ENCODE results near the gene ILKAP.

- TF ChIP-seq REST (IDR thresholded peaks at IDR 0.05; ENCODE audit: insufficient replicate concordance, low read depth) (no peak), CTCF (IDR thresholded peaks at IDR 0.05; ENCODE audit: insufficient read depth, low read length) (no peak), SPI1 (IDR thresholded peaks at IDR 0.05; ENCODE audit: borderline replicate concordance, low read depth) (no peak), POLR2AphosphoS5 (IDR thresholded peaks at IDR 0.05; ENCODE audit: low read depth) (no peak), GABPA (IDR thresholded peaks at IDR 0.05; ENCODE audit: low read depth) (no peak)
Observed at GRCh38 chr2:238123991-238124470, 79.5 kb downstream of the ILKAP start.
